Activated CD8-positive, alpha-beta memory T cell treated with anti-CD3 and anti-CD28 coated beads, Interleukin-2, amount 50 U/mL, for 24 hours (primary cell): ENCODE results near the gene RFC2.

Experiments used
- DNase-seq: peaks from one replicate; pipeline ENCODE4 v3.0.0-alpha.2; 2020; ENCODE audit errors: extremely low read depth

RFC2 gene

GRCh38 chr7:74190259-74190658, 63.9 kb downstream of the RFC2 start:
- DNase-seq, result no peak

- no peak for DNase-seq
Measured at GRCh38 chr7:74187915-74188675, 66.1 kb downstream of the RFC2 start.

DNA sequence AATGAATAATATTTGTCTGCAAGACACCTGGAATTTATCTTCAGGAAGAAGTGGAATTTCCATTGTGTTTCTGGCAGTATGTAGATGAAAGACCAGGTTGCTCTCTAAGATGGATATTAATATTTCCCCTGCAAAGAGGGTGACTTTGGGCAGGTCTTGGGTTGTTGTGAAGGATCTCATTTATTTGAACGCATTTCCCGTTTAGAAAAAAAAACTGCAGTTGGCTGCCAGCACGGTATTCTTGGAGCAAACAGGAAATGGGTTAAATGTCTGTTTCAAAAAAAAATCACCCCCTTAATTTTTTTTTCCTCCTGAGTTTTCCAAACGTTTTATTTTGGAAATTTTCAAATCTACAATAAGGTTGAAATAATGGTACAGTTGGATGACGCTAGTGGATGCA, 68.6 kb downstream of the RFC2 start:
- DNase-seq, result no peak

DNA sequence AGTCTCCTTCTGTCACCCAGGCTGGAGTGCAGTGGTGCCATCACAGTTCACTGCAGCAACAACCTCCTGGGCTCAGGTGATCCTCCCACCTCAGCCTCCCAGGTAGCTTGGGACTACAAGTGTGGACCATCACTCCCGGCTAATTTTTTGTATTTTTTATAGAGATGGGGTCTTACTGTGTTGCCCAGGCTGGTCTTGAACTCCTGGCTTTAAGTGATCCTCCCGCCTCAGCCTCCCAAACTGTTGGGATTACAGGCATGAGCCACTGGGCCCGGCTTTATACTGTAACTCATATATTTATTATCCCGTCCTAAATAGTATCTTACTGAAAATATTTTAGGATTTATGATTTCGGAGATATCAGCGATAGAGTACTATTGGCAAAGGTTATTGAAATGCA, 69.2 kb downstream of the RFC2 start:
- no peak for DNase-seq

GRCh38 chr7:74183653-74184450, 70.3 kb downstream of the RFC2 start:
- DNase-seq, result no peak

- no peak for DNase-seq
Measured at GRCh38 chr7:74183142-74183541, 71.1 kb downstream of the RFC2 start.

GRCh38 chr7:74182453-74183090, 71.6 kb downstream of the RFC2 start:
- no peak for DNase-seq

GRCh38 chr7:74181821-74182220, 72.4 kb downstream of the RFC2 start:
- no peak for DNase-seq
